Nephron (organoid): ENCODE data around the gene NEUROD4.

ENCODE experiments used
- H3K27ac Mint-ChIP-seq, 3 experiments: 2 replicates each; pipeline ENCODE4 v1.8.0; 2020; ENCODE audit warnings: mixed read lengths in 3 of 3, mild to moderate bottlenecking in 2 of 3, moderate library complexity in 1 of 3
- H3K27me3 Mint-ChIP-seq: 2 replicates; pipeline ENCODE4 v1.8.0; 2021; ENCODE audit warnings: low read depth, mild to moderate bottlenecking, moderate library complexity, mixed read lengths
- H3K36me3 Mint-ChIP-seq: 2 replicates; pipeline ENCODE4 v1.8.0; 2020; ENCODE audit warnings: low read depth, mixed read lengths
- H3K4me1 Mint-ChIP-seq: 2 replicates; pipeline ENCODE4 v1.8.0; 2020; ENCODE audit warnings: mixed read lengths
- H3K4me3 Mint-ChIP-seq, 3 experiments: 2 replicates each; pipeline ENCODE4 v1.8.0; 2020; ENCODE audit warnings: mild to moderate bottlenecking in 3 of 3, mixed read lengths in 3 of 3, moderate library complexity in 2 of 3
- H3K9me3 Mint-ChIP-seq: 2 replicates; pipeline ENCODE4 v1.8.0; 2020; ENCODE audit warnings: mixed read lengths
- TF ChIP-seq, protein P1 (sequence below), 3 experiments: fragments of 200-600 bp; sonication (generic); IDR thresholded peaks; one replicate each; pipeline ENCODE4 v1.5.0; 2021; ENCODE audit warnings: antibody characterized with exemption in 3 of 3; ENCODE audit not compliant: unreplicated experiment in 3 of 3

The NEUROD4 gene

GRCh38 chr12:55034218-55034617, 14.4 kb downstream of the NEUROD4 start:
- H3K4me3 Mint-ChIP-seq: no peak overlapping the region
- H3K27me3 Mint-ChIP-seq: no peaks in the 10 kb centered on the region
- TF ChIP-seq, protein P1, sequence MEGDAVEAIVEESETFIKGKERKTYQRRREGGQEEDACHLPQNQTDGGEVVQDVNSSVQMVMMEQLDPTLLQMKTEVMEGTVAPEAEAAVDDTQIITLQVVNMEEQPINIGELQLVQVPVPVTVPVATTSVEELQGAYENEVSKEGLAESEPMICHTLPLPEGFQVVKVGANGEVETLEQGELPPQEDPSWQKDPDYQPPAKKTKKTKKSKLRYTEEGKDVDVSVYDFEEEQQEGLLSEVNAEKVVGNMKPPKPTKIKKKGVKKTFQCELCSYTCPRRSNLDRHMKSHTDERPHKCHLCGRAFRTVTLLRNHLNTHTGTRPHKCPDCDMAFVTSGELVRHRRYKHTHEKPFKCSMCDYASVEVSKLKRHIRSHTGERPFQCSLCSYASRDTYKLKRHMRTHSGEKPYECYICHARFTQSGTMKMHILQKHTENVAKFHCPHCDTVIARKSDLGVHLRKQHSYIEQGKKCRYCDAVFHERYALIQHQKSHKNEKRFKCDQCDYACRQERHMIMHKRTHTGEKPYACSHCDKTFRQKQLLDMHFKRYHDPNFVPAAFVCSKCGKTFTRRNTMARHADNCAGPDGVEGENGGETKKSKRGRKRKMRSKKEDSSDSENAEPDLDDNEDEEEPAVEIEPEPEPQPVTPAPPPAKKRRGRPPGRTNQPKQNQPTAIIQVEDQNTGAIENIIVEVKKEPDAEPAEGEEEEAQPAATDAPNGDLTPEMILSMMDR (IDR thresholded peaks at IDR 0.05; ENCODE audit: unreplicated experiment in 3 of 3): no peak
- H3K4me1 Mint-ChIP-seq: peaks cover 26% of the 10 kb centered on the region
- no peaks in the 10 kb centered on the region for H3K9me3 Mint-ChIP-seq
- no peaks in the 10 kb centered on the region for H3K36me3 Mint-ChIP-seq
- no peak overlapping the region for H3K27ac Mint-ChIP-seq

- H3K9me3 Mint-ChIP-seq: no peaks in the 10 kb centered on the region
- peaks cover 10% of the 10 kb centered on the region for H3K27me3 Mint-ChIP-seq
- no peak overlapping the region for H3K27ac Mint-ChIP-seq
- no peaks in the 10 kb centered on the region for H3K36me3 Mint-ChIP-seq
- no peak overlapping the region for H3K4me3 Mint-ChIP-seq
- peaks cover 37% of the 10 kb centered on the region for H3K4me1 Mint-ChIP-seq
- TF ChIP-seq, protein P1 (IDR thresholded peaks at IDR 0.05; ENCODE audit: unreplicated experiment in 3 of 3): no peak
Observed at GRCh38 chr12:55036326-55037115, 16.7 kb downstream of the NEUROD4 start.

- Mint-ChIP-seq H3K27ac (peak overlapping the region in 2 of 3 experiments; percentile 74), H3K36me3 (no peaks in the 10 kb centered on the region), H3K4me1 (peaks cover 37% of the 10 kb centered on the region), H3K9me3 (no peaks in the 10 kb centered on the region), H3K27me3 (peaks cover 10% of the 10 kb centered on the region), H3K4me3 (peak overlapping the region in 1 of 3 experiments; percentile 30)
- TF ChIP-seq, protein P1 (IDR thresholded peaks at IDR 0.05; ENCODE audit: unreplicated experiment in 3 of 3): no peak
Observed at GRCh38 chr12:55037351-55037987, 17.7 kb downstream of the NEUROD4 start.

GRCh38 chr12:55039395-55040354, 19.9 kb downstream of the NEUROD4 start:
- peaks cover 10% of the 10 kb centered on the region for H3K27me3 Mint-ChIP-seq
- H3K36me3 Mint-ChIP-seq: no peaks in the 10 kb centered on the region
- TF ChIP-seq, protein P1 (IDR thresholded peaks at IDR 0.05; ENCODE audit: unreplicated experiment in 3 of 3): no peak
- H3K27ac Mint-ChIP-seq: peak overlapping the region in 1 of 3 experiments; percentile 51
- H3K4me1 Mint-ChIP-seq: peaks cover 37% of the 10 kb centered on the region
- H3K9me3 Mint-ChIP-seq: no peaks in the 10 kb centered on the region
- peak overlapping the region in 2 of 3 experiments; percentile 1 to 12 for H3K4me3 Mint-ChIP-seq

DNA sequence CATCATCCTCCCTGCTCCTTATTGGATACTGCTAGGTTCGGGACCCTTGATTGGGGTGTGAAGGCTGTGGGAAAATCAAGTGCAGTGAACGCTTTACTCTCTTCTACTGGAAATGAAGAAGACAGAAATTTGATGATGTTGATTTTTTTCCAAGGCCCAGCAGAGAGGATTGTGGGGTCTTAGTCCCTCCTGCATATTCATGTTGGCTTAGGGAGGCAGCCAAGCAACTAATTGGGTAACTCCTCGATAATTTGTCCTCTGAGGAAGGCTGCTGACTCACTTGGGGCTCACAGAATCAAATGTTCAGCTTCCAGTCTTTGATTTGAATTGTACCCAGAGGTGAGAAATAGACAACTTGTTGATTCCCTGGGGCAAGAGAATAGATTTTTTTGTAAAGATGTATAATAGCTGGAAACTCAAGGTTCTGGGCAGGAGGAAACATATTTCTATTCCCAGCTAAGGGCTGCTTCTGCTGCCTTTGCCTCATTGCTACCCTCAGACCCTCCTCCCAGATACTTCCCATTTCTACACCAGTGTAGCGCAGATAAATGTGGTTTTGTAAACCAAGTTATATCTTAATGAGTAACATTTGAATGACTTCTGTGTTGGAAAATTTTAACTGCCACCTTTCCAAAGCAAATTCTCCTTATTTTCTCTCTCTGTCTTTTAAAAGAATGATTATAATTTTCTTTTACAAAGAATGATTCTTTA, 21.7 kb downstream of the NEUROD4 start:
- H3K9me3 Mint-ChIP-seq: no peaks in the 10 kb centered on the region
- no peak overlapping the region for H3K4me3 Mint-ChIP-seq
- H3K4me1 Mint-ChIP-seq: peaks cover 29% of the 10 kb centered on the region
- no peak overlapping the region for H3K27ac Mint-ChIP-seq
- TF ChIP-seq, protein P1 (IDR thresholded peaks at IDR 0.05; ENCODE audit: unreplicated experiment in 3 of 3): no peak
- H3K27me3 Mint-ChIP-seq: peaks cover 10% of the 10 kb centered on the region
- no peaks in the 10 kb centered on the region for H3K36me3 Mint-ChIP-seq
